ENCODE results near the gene DTWD2.

Gene DTWD2

DNA sequence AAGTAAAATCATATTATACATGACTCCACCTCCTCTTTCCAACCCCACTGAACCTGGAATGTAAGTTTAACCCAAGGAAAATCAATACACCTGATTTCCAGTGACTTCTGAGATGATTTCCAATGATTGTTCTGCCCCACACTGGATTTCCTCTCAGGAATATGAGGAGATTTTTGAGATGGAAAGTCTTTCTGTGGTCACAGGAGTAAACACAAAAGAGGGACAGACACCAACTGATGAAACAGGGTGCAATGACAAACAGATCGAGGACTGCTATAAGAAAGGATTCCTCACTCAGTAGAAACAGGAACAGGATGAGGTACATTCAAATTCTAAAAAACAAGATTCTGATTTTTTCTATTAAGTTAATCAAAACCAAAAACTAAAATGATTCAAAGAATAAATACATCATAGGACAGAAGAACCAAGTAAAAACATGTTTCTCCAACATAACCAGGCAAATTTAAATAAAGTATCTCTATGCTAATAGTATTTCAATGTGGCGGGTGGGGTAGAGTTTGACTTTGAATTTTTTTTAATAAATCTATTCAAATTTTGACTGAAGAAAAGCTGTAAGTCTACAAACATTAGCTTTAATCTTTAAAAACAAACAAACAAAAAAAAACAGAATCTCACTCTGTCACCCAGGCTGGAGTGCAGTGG is 42.1 kb downstream of the DTWD2 start:
- TF ChIP-seq MYC (IDR thresholded peaks at IDR 0.05; ENCODE audit: low read depth, low read length) (no peak), CTCF (IDR thresholded peaks at IDR 0.05; ENCODE audit: low read depth, low read length) (no peak), POLR2A (IDR thresholded peaks at IDR 0.05; ENCODE audit: extremely low read depth, insufficient read length) (no peak)
- TF ChIP-seq, protein P1, sequence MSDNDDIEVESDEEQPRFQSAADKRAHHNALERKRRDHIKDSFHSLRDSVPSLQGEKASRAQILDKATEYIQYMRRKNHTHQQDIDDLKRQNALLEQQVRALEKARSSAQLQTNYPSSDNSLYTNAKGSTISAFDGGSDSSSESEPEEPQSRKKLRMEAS (IDR thresholded peaks at IDR 0.05; ENCODE audit: low read depth, low read length), result no peak
- H3K4me3 ChIP-seq (ENCODE audit: low read depth, low read length), result no peak overlapping the region
- no peak for DNase-seq (ENCODE audit: low read depth)

DNA sequence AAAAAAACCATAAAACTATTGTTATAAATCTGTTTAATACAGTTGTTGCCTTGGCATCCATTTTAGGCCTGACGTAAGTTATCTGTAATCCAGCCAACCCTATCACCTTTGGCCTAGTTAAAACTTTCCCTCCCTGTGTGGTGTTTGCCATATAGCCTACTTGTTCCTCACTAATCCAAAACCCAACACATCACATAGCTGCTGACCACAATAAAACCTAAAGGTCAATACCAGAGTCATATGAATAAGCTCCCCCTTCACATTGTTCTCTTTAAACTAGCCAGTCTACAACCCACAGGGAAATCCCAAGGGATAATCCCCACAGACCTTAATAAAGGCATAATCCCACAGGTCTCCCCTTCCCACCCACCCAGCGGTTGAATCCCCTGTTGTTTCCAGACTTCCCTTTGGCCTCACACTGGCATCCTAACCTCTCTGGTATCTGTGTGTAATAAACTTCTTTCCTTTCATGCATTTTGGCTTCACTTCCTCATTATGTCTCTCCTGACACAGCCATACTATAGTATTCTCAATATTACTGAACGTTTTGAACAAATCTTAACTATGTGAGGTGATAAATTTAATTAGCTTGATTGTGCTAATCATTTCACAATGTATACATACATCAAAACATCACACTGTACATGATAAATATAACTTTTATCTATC is 50.8 kb downstream of the DTWD2 start:
- no peak overlapping the region for H3K4me3 ChIP-seq (ENCODE audit: low read depth, low read length)
- DNase-seq (ENCODE audit: low read depth), result no peak
- TF ChIP-seq MYC (IDR thresholded peaks at IDR 0.05; ENCODE audit: low read depth, low read length) (no peak), CTCF (IDR thresholded peaks at IDR 0.05; ENCODE audit: low read depth, low read length) (no peak), POLR2A (IDR thresholded peaks at IDR 0.05; ENCODE audit: extremely low read depth, insufficient read length) (no peak)
- TF ChIP-seq, protein P1 (IDR thresholded peaks at IDR 0.05; ENCODE audit: low read depth, low read length), result no peak

- TF ChIP-seq, protein P1 (IDR thresholded peaks at IDR 0.05; ENCODE audit: low read depth, low read length), result no peak
- no peak for TF ChIP-seq POLR2A (IDR thresholded peaks at IDR 0.05; ENCODE audit: extremely low read depth, insufficient read length)
- TF ChIP-seq CTCF (IDR thresholded peaks at IDR 0.05; ENCODE audit: low read depth, low read length), result no peak
- TF ChIP-seq MYC (IDR thresholded peaks at IDR 0.05; ENCODE audit: low read depth, low read length), result no peak
- DNase-seq (ENCODE audit: low read depth), result no peak
These were observed 54.6 kb downstream of the DTWD2 start for GRCh38 chr5:118933703-118934102.

GRCh38 chr5:118931564-118931963 is 56.8 kb downstream of the DTWD2 start:
- DNase-seq (ENCODE audit: low read depth), result no peak
- no peak overlapping the region for H3K4me3 ChIP-seq (ENCODE audit: low read depth, low read length)
- TF ChIP-seq CTCF (IDR thresholded peaks at IDR 0.05; ENCODE audit: low read depth, low read length) (no peak), POLR2A (IDR thresholded peaks at IDR 0.05; ENCODE audit: extremely low read depth, insufficient read length) (no peak), MYC (IDR thresholded peaks at IDR 0.05; ENCODE audit: low read depth, low read length) (no peak)
- TF ChIP-seq, protein P1 (IDR thresholded peaks at IDR 0.05; ENCODE audit: low read depth, low read length), result no peak

More at GRCh38 chr5:118933703-118934102, 54.6 kb downstream of the DTWD2 start:
- H3K4me3 ChIP-seq (ENCODE audit: low read depth, low read length), result no peak overlapping the region

- H3K4me3 ChIP-seq (ENCODE audit: low read depth, low read length), result no peak overlapping the region
- TF ChIP-seq CTCF (IDR thresholded peaks at IDR 0.05; ENCODE audit: low read depth, low read length) (no peak), POLR2A (IDR thresholded peaks at IDR 0.05; ENCODE audit: extremely low read depth, insufficient read length) (no peak), MYC (IDR thresholded peaks at IDR 0.05; ENCODE audit: low read depth, low read length) (no peak)
- TF ChIP-seq, protein P1 (IDR thresholded peaks at IDR 0.05; ENCODE audit: low read depth, low read length), result no peak
- no peak for DNase-seq (ENCODE audit: low read depth)
These were observed 64.3 kb downstream of the DTWD2 start for GRCh38 chr5:118924006-118924389.
